ENCODE data around the gene PYCR2. TPM values are rescaled to one million over a fixed set of nuclear protein-coding genes. Genes with fewer than 3 reads are reported as not detected.
A peak's percentile ranks its signal among the peaks of the same experiment; 100 is the strongest.

PYCR2 gene
- total RNA-seq, 2 donors from 2014 or later, result 34.2 to 52.4 TPM

GRCh38 chr1:225899044-225899925 is 24.8 kb downstream of the PYCR2 start:
- WGBS, 2 donors, result 69 to 79% methylated on average over 3 to 4 of the region's 4 CpGs
- no peak for ATAC-seq
- H3K9me3 ChIP-seq, result no peaks in the 10 kb centered on the region

GRCh38 chr1:225897595-225898514 is 26.2 kb downstream of the PYCR2 start:
- intact Hi-C loops (cut with DNase I), result no loop called here

More at GRCh38 chr1:225899044-225899925, 24.8 kb downstream of the PYCR2 start:
- H3K36me3 ChIP-seq (replicated peaks in 1 of 2; ENCODE audit: insufficient read depth in 1 of 2, low read depth in 2 of 2), result no peaks in the 10 kb centered on the region
- no peak for DNase-seq
- H3K4me3 ChIP-seq, result no peak overlapping the region
- peaks cover 26% of the 10 kb centered on the region for H3K4me1 ChIP-seq
- intact Hi-C loops (cut with DNase I), result no loop called here
- no peak overlapping the region for H3K27ac ChIP-seq
- TF ChIP-seq POLR2A (IDR thresholded peaks at IDR 0.05) (no peak), CTCF (IDR thresholded peaks at IDR 0.05) (no peak)
- no peaks in the 10 kb centered on the region for H3K27me3 ChIP-seq

GRCh38 chr1:225896937-225897549 is 27.0 kb downstream of the PYCR2 start:
- no peak overlapping the region for H3K4me3 ChIP-seq
- H3K27me3 ChIP-seq, result no peaks in the 10 kb centered on the region
- H3K27ac ChIP-seq, result peak overlapping the region; percentile 78 to 84 (median 82)
- H3K9me3 ChIP-seq, result no peaks in the 10 kb centered on the region
- no peaks in the 10 kb centered on the region for H3K36me3 ChIP-seq (replicated peaks in 1 of 2; ENCODE audit: insufficient read depth in 1 of 2, low read depth in 2 of 2)
- 33 to 35% methylated on average over 7 of the region's 7 CpGs for WGBS, 2 donors
- H3K4me1 ChIP-seq, result peaks cover 33% of the 10 kb centered on the region
- intact Hi-C loops (cut with DNase I), result no loop called here
- ATAC-seq, result peak; percentile 98
- TF ChIP-seq POLR2A (IDR thresholded peaks at IDR 0.05), result peak; percentile 35 to 77 (median 73)
- no peak for TF ChIP-seq CTCF (IDR thresholded peaks at IDR 0.05)
- peak; percentile 61 to 85 (median 74) for DNase-seq

More at GRCh38 chr1:225897595-225898514, 26.2 kb downstream of the PYCR2 start:
- Histone ChIP-seq H3K4me3 (no peak overlapping the region), H3K9me3 (no peaks in the 10 kb centered on the region), H3K27me3 (no peaks in the 10 kb centered on the region), H3K27ac (peak overlapping the region; percentile 78 to 84 (median 82)), H3K4me1 (peaks cover 28% of the 10 kb centered on the region), H3K36me3 (replicated peaks in 1 of 2; ENCODE audit: insufficient read depth in 1 of 2, low read depth in 2 of 2) (no peaks in the 10 kb centered on the region)
- ATAC-seq (no peak), DNase-seq (no peak)
- TF ChIP-seq POLR2A (IDR thresholded peaks at IDR 0.05), result no peak
- TF ChIP-seq CTCF (IDR thresholded peaks at IDR 0.05), result no peak
- 86 to 88% methylated on average over 19 of the region's 19 CpGs for WGBS, 2 donors

GRCh38 chr1:225896494-225896893 is 27.6 kb downstream of the PYCR2 start:
- H3K9me3 ChIP-seq, result no peaks in the 10 kb centered on the region

More at GRCh38 chr1:225896494-225896893, 27.6 kb downstream of the PYCR2 start:
- intact Hi-C loops (cut with DNase I), result no loop called here
- H3K27me3 ChIP-seq, result no peaks in the 10 kb centered on the region
- no peak for ATAC-seq
- WGBS, 2 donors, result 59 to 62% methylated on average over 5 of the region's 5 CpGs
- TF ChIP-seq POLR2A (IDR thresholded peaks at IDR 0.05), result no peak
- TF ChIP-seq CTCF (IDR thresholded peaks at IDR 0.05), result no peak
- H3K4me3 ChIP-seq, result no peak overlapping the region
- peak overlapping the region; percentile 78 to 84 (median 82) for H3K27ac ChIP-seq
- no peaks in the 10 kb centered on the region for H3K36me3 ChIP-seq (replicated peaks in 1 of 2; ENCODE audit: insufficient read depth in 1 of 2, low read depth in 2 of 2)
- H3K4me1 ChIP-seq, result peaks cover 37% of the 10 kb centered on the region
- no peak for DNase-seq

Data from body of pancreas (tissue), 4 donors.